Vagina (tissue), 2 donors: ENCODE measurements around the gene RBMXL2.

Experiments
- POLR2A ChIP-seq, 2 donors: fragments of 450-650 bp; IDR thresholded peaks; one replicate each; pipeline ENCODE4 v1.6.1; 2017; ENCODE audit warnings: antibody characterized with exemption in 2 of 2, mild to moderate bottlenecking in 2 of 2, moderate library complexity in 2 of 2
- POLR2AphosphoS5 ChIP-seq, 2 donors: sonication (generic); formaldehyde crosslinking; IDR thresholded peaks; one replicate each; pipeline ENCODE4 v1.9.0; 2017; ENCODE audit warnings: antibody characterized with exemption in 2 of 2, mild to moderate bottlenecking in 2 of 2, low read depth in 1 of 2; ENCODE audit not compliant: insufficient read depth in 1 of 2
- TF ChIP-seq, protein P1 (sequence below), 3 experiments: fragments of 450-650 bp in 2 of 3; fragments of 200-600 bp in 1 of 3; sonication (generic) in 1 of 3; IDR thresholded peaks; one replicate each; pipeline ENCODE4 v1.5.1; 2017 to 2019; ENCODE audit warnings: antibody characterized with exemption in 3 of 3, mild to moderate bottlenecking in 2 of 3, moderate library complexity in 2 of 3

DNA sequence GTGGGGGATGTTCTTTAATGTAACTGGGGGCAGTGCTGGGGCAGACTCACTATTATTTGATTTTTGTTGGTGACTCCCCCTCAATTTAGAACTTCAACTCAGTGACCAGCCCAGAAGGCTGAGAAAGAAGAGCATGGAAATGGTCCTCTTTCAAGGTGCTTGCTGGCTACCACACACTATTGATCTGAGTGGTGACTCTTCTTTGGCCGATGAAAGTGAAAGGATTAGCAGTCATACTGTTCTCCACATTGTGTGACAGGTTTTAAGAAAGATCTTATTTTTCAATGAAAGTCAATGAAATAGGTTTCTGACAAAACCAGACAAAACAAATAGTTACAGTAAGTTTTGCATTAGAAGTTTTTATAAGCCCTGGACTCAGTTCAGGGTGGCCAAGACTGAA lies 38.6 kb upstream of the RBMXL2 start:
- TF ChIP-seq POLR2A (IDR thresholded peaks at IDR 0.05) (no peak), POLR2AphosphoS5 (IDR thresholded peaks at IDR 0.05; ENCODE audit: insufficient read depth in 1 of 2, low read depth in 1 of 2) (no peak)
- TF ChIP-seq, protein P1, sequence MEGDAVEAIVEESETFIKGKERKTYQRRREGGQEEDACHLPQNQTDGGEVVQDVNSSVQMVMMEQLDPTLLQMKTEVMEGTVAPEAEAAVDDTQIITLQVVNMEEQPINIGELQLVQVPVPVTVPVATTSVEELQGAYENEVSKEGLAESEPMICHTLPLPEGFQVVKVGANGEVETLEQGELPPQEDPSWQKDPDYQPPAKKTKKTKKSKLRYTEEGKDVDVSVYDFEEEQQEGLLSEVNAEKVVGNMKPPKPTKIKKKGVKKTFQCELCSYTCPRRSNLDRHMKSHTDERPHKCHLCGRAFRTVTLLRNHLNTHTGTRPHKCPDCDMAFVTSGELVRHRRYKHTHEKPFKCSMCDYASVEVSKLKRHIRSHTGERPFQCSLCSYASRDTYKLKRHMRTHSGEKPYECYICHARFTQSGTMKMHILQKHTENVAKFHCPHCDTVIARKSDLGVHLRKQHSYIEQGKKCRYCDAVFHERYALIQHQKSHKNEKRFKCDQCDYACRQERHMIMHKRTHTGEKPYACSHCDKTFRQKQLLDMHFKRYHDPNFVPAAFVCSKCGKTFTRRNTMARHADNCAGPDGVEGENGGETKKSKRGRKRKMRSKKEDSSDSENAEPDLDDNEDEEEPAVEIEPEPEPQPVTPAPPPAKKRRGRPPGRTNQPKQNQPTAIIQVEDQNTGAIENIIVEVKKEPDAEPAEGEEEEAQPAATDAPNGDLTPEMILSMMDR (IDR thresholded peaks at IDR 0.05): no peak
